D721Med (cell line): ENCODE data around the gene MXI1.

Source experiments
- DNase-seq: peaks from one replicate; pipeline ENCODE4 v3.0.0; 2011; ENCODE audit warnings: low spot score; ENCODE audit not compliant: insufficient read length
- FAIRE-seq: peaks from 2 replicates; lab custom pipeline; 2011; peaks lifted over from hg19 to GRCh38; lab: Jason Lieb, UNC
- CTCF ChIP-seq: IDR thresholded peaks from 2 replicates; pipeline ENCODE4 v1.5.1; 2012; ENCODE audit warnings: mild to moderate bottlenecking, control low read depth; ENCODE audit not compliant: insufficient read depth; ENCODE audit errors: missing control alignments

MXI1 gene

GRCh38 chr10:110258542-110258941 is 51.1 kb downstream of the MXI1 start:
- no peak for TF ChIP-seq CTCF
- DNase-seq (no peak), FAIRE-seq (no peak)

GRCh38 chr10:110259317-110259716 is 51.9 kb downstream of the MXI1 start:
- no peak for TF ChIP-seq CTCF
- DNase-seq (no peak), FAIRE-seq (no peak)

- DNase-seq (no peak), FAIRE-seq (no peak)
- no peak for TF ChIP-seq CTCF
Observed at GRCh38 chr10:110260746-110261477, 53.5 kb downstream of the MXI1 start.

- no peak for TF ChIP-seq CTCF
- no peak for DNase-seq
- no peak for FAIRE-seq
Observed at GRCh38 chr10:110263164-110263563, 55.8 kb downstream of the MXI1 start.

- TF ChIP-seq CTCF = no peak
- FAIRE-seq (no peak), DNase-seq (no peak)
Observed at GRCh38 chr10:110265573-110266193, 58.3 kb downstream of the MXI1 start.

GRCh38 chr10:110267276-110267675 is 59.9 kb downstream of the MXI1 start:
- TF ChIP-seq CTCF = no peak
- no peak for DNase-seq
- FAIRE-seq = no peak

GRCh38 chr10:110268442-110268841 is 61.0 kb downstream of the MXI1 start:
- no peak for TF ChIP-seq CTCF
- DNase-seq = no peak

More at GRCh38 chr10:110268442-110268841, 61.0 kb downstream of the MXI1 start:
- FAIRE-seq = no peak
